Stimulated activated naive B cell treated with anti-CD40 and anti-IgM and Interleukin-4, amounts not matched to agents 10 μg/mL and 1 μg/mL and 100 μg/mL, for 72 hours (primary cell): ENCODE results near the gene HTR4.

Experiments used
- ATAC-seq, 2 donors: fragments of 150-1000 bp; cut with Tn5 transposase; replicated peaks; 2 replicates each; pipeline ENCODE4 v1.10.0; 2021; ENCODE audit warnings: moderate library complexity in 1 of 2
- DNase-seq: peaks from one replicate; pipeline ENCODE4 v3.0.0; 2021
- H3K27ac Mint-ChIP-seq: one replicate; pipeline ENCODE4 v1.8.0; 2022; ENCODE audit warnings: mild to moderate bottlenecking, mixed read lengths
- H3K27me3 Mint-ChIP-seq, 2 donors: one replicate each; pipeline ENCODE4 v1.8.0; 2022; ENCODE audit warnings: mixed read lengths in 2 of 2
- H3K36me3 Mint-ChIP-seq, 2 donors: one replicate each; pipeline ENCODE4 v1.8.0; 2022; ENCODE audit warnings: mixed read lengths in 2 of 2, mild to moderate bottlenecking in 1 of 2
- H3K4me1 Mint-ChIP-seq, 2 donors: one replicate each; pipeline ENCODE4 v1.8.0; 2022; ENCODE audit warnings: mixed read lengths in 2 of 2, mild to moderate bottlenecking in 1 of 2
- H3K4me3 Mint-ChIP-seq, 2 donors: one replicate each; pipeline ENCODE4 v1.8.0; 2022; ENCODE audit warnings: mild to moderate bottlenecking in 2 of 2, mixed read lengths in 2 of 2, moderate library complexity in 1 of 2
- H3K9me3 Mint-ChIP-seq, 2 donors: one replicate each; pipeline ENCODE4 v1.8.0; 2022; ENCODE audit warnings: mixed read lengths in 2 of 2, mild to moderate bottlenecking in 1 of 2

Gene HTR4

GRCh38 chr5:148511810-148512347 lies 142.4 kb downstream of the HTR4 start:
- ATAC-seq (no peak), DNase-seq (no peak)
- Mint-ChIP-seq H3K27me3 (peaks cover 0 to 4% of the 10 kb centered on the region in 2 donors), H3K4me1 (peaks cover 2 to 6% of the 10 kb centered on the region in 2 donors), H3K9me3 (peaks cover 0 to 6% of the 10 kb centered on the region in 2 donors), H3K27ac (no peak overlapping the region), H3K36me3 (no peaks in the 10 kb centered on the region), H3K4me3 (no peak overlapping the region)

- peaks cover 0 to 4% of the 10 kb centered on the region in 2 donors for H3K27me3 Mint-ChIP-seq
- peaks cover 0 to 9% of the 10 kb centered on the region in 2 donors for H3K9me3 Mint-ChIP-seq
- DNase-seq: no peak
- H3K36me3 Mint-ChIP-seq: no peaks in the 10 kb centered on the region
- no peak for ATAC-seq
- no peak overlapping the region for H3K27ac Mint-ChIP-seq
- peaks cover 2 to 6% of the 10 kb centered on the region in 2 donors for H3K4me1 Mint-ChIP-seq
- H3K4me3 Mint-ChIP-seq: no peak overlapping the region
Observed at GRCh38 chr5:148509893-148510292, 144.4 kb downstream of the HTR4 start.

- Mint-ChIP-seq H3K4me3 (no peak overlapping the region), H3K27ac (no peak overlapping the region), H3K4me1 (peaks cover 2 to 6% of the 10 kb centered on the region in 2 donors), H3K27me3 (peaks cover 0 to 4% of the 10 kb centered on the region in 2 donors), H3K36me3 (no peaks in the 10 kb centered on the region), H3K9me3 (peaks cover 4 to 11% of the 10 kb centered on the region in 2 donors)
- ATAC-seq (no peak), DNase-seq (no peak)
Observed at GRCh38 chr5:148507648-148508047, 146.7 kb downstream of the HTR4 start.

- Mint-ChIP-seq H3K36me3 (no peaks in the 10 kb centered on the region), H3K4me1 (no peaks in the 10 kb centered on the region), H3K27me3 (peaks cover 4 to 14% of the 10 kb centered on the region in 2 donors), H3K9me3 (peaks cover 2 to 4% of the 10 kb centered on the region in 2 donors), H3K4me3 (no peak overlapping the region), H3K27ac (no peak overlapping the region)
- DNase-seq (no peak), ATAC-seq (no peak)
Observed at GRCh38 chr5:148499452-148499851, 154.9 kb downstream of the HTR4 start.

GRCh38 chr5:148497757-148498156 lies 156.6 kb downstream of the HTR4 start:
- DNase-seq: no peak
- peaks cover 4 to 14% of the 10 kb centered on the region in 2 donors for H3K27me3 Mint-ChIP-seq
- H3K4me1 Mint-ChIP-seq: no peaks in the 10 kb centered on the region
- no peak overlapping the region for H3K4me3 Mint-ChIP-seq
- no peak overlapping the region for H3K27ac Mint-ChIP-seq
- H3K9me3 Mint-ChIP-seq: no peaks in the 10 kb centered on the region
- ATAC-seq: no peak
- no peaks in the 10 kb centered on the region for H3K36me3 Mint-ChIP-seq

- no peaks in the 10 kb centered on the region for H3K9me3 Mint-ChIP-seq
- no peak for ATAC-seq
- no peaks in the 10 kb centered on the region for H3K36me3 Mint-ChIP-seq
- no peak for DNase-seq
- no peaks in the 10 kb centered on the region for H3K4me1 Mint-ChIP-seq
- no peak overlapping the region for H3K4me3 Mint-ChIP-seq
- peaks cover 6 to 14% of the 10 kb centered on the region in 2 donors for H3K27me3 Mint-ChIP-seq
- H3K27ac Mint-ChIP-seq: no peak overlapping the region
Observed at GRCh38 chr5:148492351-148492750, 162.0 kb downstream of the HTR4 start.

GRCh38 chr5:148491793-148492184 lies 162.5 kb downstream of the HTR4 start:
- ATAC-seq (no peak), DNase-seq (no peak)
- H3K9me3 Mint-ChIP-seq: no peaks in the 10 kb centered on the region
- H3K36me3 Mint-ChIP-seq: no peaks in the 10 kb centered on the region
- peaks cover 6 to 17% of the 10 kb centered on the region in 2 donors for H3K27me3 Mint-ChIP-seq
- H3K27ac Mint-ChIP-seq: no peak overlapping the region
- H3K4me3 Mint-ChIP-seq: no peak overlapping the region
- H3K4me1 Mint-ChIP-seq: no peaks in the 10 kb centered on the region

- DNase-seq: no peak
- Mint-ChIP-seq H3K4me1 (no peaks in the 10 kb centered on the region), H3K27me3 (peaks cover 6 to 17% of the 10 kb centered on the region in 2 donors), H3K36me3 (no peaks in the 10 kb centered on the region), H3K9me3 (no peaks in the 10 kb centered on the region), H3K4me3 (no peak overlapping the region), H3K27ac (no peak overlapping the region)
- no peak for ATAC-seq
Observed at GRCh38 chr5:148491015-148491792, 163.1 kb downstream of the HTR4 start.

- Mint-ChIP-seq H3K4me3 (no peak overlapping the region), H3K9me3 (no peaks in the 10 kb centered on the region), H3K27me3 (peaks cover 6 to 22% of the 10 kb centered on the region in 2 donors), H3K27ac (no peak overlapping the region), H3K4me1 (no peaks in the 10 kb centered on the region), H3K36me3 (no peaks in the 10 kb centered on the region)
- DNase-seq: no peak
- ATAC-seq: no peak
Observed at GRCh38 chr5:148488757-148489156, 165.6 kb downstream of the HTR4 start.

- H3K27ac Mint-ChIP-seq: no peak overlapping the region
- no peaks in the 10 kb centered on the region for H3K36me3 Mint-ChIP-seq
- H3K4me1 Mint-ChIP-seq: peaks cover 6 to 13% of the 10 kb centered on the region in 2 donors
- H3K4me3 Mint-ChIP-seq: no peak overlapping the region
- H3K9me3 Mint-ChIP-seq: no peaks in the 10 kb centered on the region
- H3K27me3 Mint-ChIP-seq: peaks cover 23 to 28% of the 10 kb centered on the region in 2 donors
- ATAC-seq: no peak
- no peak for DNase-seq
Observed at GRCh38 chr5:148486456-148486855, 167.9 kb downstream of the HTR4 start.

- H3K9me3 Mint-ChIP-seq: no peaks in the 10 kb centered on the region
- no peaks in the 10 kb centered on the region for H3K36me3 Mint-ChIP-seq
- H3K4me3 Mint-ChIP-seq: no peak overlapping the region
- H3K27me3 Mint-ChIP-seq: peaks cover 23% of the 10 kb centered on the region in 2 donors
- peaks cover 6 to 13% of the 10 kb centered on the region in 2 donors for H3K4me1 Mint-ChIP-seq
- no peak overlapping the region for H3K27ac Mint-ChIP-seq
- ATAC-seq (no peak), DNase-seq (no peak)
Observed at GRCh38 chr5:148484651-148485050, 169.7 kb downstream of the HTR4 start.

- Mint-ChIP-seq H3K9me3 (no peaks in the 10 kb centered on the region), H3K27ac (no peak overlapping the region), H3K4me1 (peaks cover 6 to 13% of the 10 kb centered on the region in 2 donors), H3K4me3 (no peak overlapping the region), H3K36me3 (no peaks in the 10 kb centered on the region), H3K27me3 (peaks cover 23% of the 10 kb centered on the region in 2 donors)
- DNase-seq (no peak), ATAC-seq (no peak)
Observed at GRCh38 chr5:148483750-148484149, 170.6 kb downstream of the HTR4 start.

- Mint-ChIP-seq H3K27ac (no peak overlapping the region), H3K27me3 (peaks cover 28% of the 10 kb centered on the region in 2 donors), H3K9me3 (no peaks in the 10 kb centered on the region), H3K4me1 (peaks cover 6 to 13% of the 10 kb centered on the region in 2 donors), H3K36me3 (no peaks in the 10 kb centered on the region), H3K4me3 (no peak overlapping the region)
- ATAC-seq: peak; percentile 42 to 61
- DNase-seq: peak; percentile 31
Observed at GRCh38 chr5:148482697-148483462, 171.4 kb downstream of the HTR4 start.

GRCh38 chr5:148482196-148482595 lies 172.1 kb downstream of the HTR4 start:
- Mint-ChIP-seq H3K9me3 (no peaks in the 10 kb centered on the region), H3K27ac (no peak overlapping the region), H3K4me1 (peaks cover 6 to 13% of the 10 kb centered on the region in 2 donors), H3K4me3 (no peak overlapping the region), H3K27me3 (peaks cover 25% of the 10 kb centered on the region in 2 donors), H3K36me3 (no peaks in the 10 kb centered on the region)
- DNase-seq (no peak), ATAC-seq (no peak)
